NCI-H2227 (cell line): ENCODE data around the gene STXBP4.

ENCODE experiments used
- DNase-seq: peaks from one replicate; lab custom pipeline; 2025; ENCODE audit not compliant: unreplicated experiment; lab: John Stamatoyannopoulos, UW

Gene STXBP4

DNA sequence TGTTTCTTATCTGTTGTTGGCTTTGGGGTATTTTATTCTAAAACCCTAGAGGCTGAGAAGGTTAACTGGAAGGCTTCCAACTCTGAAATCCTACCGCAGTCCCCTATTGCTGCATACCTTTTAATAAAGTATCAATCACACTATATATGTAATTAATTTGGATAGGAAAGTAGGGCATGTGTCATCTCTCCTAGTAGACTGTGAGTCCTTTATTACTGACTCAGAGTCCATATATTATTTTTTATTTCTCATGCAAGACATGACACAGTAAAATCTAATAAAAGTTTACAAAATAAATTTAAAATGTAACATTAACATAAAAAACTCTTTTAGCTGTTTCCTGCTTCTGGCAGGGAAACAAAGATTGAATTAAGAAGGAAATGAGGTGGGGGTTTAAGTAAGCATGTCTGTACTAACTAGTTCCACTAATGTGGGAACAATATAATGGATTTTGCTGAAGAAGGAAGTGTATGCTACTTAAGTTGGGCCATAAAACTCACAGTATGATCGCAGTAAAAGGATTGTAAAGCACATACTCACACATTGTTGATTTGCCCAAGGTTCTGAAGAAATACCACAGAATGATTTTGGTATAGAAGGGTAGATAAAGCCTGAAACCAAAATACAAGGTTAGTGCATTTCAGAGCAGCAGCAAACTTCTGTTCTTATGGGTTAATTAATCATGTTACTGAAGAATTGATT is 198.6 kb downstream of the STXBP4 start:
- no peak for DNase-seq

GRCh38 chr17:55168958-55169687 is 200.6 kb downstream of the STXBP4 start:
- DNase-seq: no peak

GRCh38 chr17:55171634-55172328 is 203.2 kb downstream of the STXBP4 start:
- no peak for DNase-seq

DNA sequence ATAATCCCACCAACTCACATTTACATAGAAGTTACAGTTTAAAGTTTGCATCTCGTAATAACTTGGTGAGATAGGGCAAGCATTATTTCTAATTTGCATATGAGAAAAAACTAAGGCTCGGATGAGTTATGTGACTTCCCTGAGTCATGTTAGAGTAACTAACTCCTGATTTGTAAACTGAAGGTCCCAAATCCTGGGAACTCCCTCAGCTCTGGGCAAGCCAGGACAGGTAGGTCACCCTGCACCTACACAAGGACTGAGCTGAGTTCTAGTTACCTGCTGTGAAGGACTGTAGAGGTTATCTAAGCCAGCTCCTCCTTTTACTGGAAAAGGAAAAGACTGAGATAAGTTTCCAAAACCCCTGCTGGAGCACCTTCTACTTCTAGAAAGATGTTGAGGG is 204.0 kb downstream of the STXBP4 start:
- DNase-seq: no peak

- DNase-seq: no peak
These were observed 205.6 kb downstream of the STXBP4 start for GRCh38 chr17:55174133-55174532.

DNA sequence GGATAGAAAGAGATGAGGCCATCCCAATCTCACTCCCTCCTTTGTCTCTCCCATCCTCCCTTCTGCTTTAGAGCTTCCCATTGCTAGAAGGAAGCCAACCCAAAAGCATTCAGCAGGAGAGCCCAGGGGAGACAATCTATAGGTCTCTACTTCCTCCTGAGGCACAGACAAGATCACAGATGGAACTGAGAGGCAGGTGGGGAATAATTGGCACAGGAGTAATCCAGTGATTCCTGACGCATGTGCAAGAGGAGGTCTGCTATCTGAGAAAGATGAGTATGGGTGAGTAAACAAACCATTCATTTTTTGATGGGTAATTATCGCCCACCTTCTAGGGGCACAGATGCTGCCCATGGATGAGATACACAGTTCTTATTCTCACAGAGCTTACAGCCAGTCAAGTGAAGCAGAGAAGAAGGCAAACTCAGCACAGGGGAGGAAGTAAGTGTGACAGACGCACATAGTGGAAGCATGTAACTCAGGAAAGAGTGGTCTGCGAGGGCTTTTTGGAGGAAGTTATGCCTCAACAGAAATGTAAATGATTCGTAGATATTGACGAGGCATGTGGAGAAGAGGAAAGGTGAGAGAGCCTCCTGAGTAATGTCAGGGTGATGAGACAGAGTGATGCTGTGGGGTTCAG is 207.3 kb downstream of the STXBP4 start:
- DNase-seq: peak; percentile 5

GRCh38 chr17:55177159-55177854 is 208.7 kb downstream of the STXBP4 start:
- no peak for DNase-seq

GRCh38 chr17:55177855-55178217 is 209.3 kb downstream of the STXBP4 start:
- no peak for DNase-seq

- DNase-seq: no peak
These were observed 218.6 kb downstream of the STXBP4 start for GRCh38 chr17:55186937-55187770.

DNA sequence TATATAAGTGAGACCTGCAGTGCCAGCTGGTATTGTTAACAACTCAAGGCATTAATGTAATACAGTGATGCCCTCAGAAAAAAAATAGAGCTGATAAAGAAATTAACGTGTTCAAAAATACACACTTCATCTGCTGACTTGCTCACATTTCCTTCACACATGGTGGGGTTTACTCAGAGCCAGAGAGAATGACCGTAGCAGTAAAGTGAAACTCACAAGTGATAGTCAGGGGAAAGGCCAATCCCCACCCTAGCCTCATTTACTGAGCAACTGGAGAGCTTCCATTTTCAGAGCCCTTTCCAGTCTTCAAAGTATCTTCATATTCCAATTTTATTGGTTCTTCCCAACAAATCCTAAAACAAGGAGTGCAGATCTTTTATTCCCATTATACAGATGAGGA is 222.2 kb downstream of the STXBP4 start:
- DNase-seq: no peak

DNA sequence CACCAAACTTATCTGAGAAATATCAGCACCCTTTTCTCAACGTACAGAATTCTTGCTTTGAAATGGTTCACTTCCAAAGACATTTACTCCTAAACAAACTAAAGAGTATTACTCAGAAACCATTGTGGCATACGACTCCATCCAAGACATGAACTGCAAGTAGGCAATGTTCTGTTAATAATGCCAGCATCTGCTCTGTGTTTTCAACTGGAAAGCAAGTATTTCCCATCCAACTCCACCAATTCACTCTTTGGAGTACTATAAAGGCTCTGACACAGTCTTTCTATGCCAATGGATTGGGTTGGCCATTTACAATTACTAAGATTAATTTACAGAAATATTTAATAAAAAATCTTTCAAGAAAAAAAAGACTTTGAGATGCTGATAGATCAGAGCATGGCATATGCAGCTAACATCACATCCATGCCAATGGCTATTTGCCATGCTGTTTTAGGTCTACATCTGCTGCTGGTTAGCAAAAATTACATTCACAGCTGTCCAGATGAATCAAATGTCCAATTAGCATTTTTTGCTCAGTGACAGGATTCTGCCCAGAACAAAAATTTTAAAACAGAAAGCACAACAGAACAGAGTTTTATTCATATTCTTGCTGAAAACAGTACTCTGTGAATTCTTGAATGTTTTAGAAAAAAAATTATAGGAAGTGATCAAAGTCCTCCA is 230.3 kb downstream of the STXBP4 start:
- no peak for DNase-seq

DNA sequence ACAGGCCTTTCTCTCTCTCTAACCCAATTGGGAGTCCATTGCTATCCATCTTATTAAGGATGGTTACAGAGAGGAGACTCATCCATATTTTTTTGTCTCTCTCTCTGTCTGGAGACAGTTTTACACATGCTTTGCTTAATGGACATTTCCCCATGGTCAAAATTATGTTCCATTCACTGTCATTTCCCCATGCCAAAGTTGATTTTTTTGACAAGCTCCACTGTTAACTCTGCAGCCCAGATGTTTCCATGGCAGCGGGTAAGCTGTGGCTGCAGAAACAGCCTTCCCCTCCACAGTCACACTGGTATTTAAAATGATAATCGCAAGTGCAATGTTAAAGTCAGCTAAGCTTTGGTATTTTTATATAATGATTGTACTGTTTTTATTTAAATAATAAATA is 232.3 kb downstream of the STXBP4 start:
- DNase-seq: no peak

GRCh38 chr17:55201308-55201932 is 232.9 kb downstream of the STXBP4 start:
- no peak for DNase-seq

DNA sequence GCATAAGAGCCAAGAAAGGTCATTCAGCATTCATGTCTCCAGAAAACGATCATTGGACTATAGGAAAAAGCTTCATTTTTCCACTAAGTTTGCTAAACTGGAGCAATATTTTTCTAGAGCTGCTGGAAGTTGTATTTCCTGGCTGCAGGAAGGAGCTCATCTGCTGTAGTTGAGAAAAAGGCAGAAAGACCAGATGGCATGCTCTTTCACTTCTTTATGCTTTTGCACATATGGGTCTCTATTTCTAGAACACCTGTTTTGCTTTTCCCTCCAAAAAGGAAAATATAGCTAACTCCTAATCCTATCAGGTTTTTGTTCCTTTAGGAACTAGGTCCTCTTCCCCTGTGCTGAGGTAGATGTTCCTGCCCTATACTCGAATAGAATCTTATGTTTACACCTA is 234.3 kb downstream of the STXBP4 start:
- DNase-seq: no peak

- no peak for DNase-seq
These were observed 239.7 kb downstream of the STXBP4 start for GRCh38 chr17:55208078-55208812.

- no peak for DNase-seq
These were observed 241.7 kb downstream of the STXBP4 start for GRCh38 chr17:55210292-55210691.

GRCh38 chr17:55212880-55213279 is 244.3 kb downstream of the STXBP4 start:
- no peak for DNase-seq

DNA sequence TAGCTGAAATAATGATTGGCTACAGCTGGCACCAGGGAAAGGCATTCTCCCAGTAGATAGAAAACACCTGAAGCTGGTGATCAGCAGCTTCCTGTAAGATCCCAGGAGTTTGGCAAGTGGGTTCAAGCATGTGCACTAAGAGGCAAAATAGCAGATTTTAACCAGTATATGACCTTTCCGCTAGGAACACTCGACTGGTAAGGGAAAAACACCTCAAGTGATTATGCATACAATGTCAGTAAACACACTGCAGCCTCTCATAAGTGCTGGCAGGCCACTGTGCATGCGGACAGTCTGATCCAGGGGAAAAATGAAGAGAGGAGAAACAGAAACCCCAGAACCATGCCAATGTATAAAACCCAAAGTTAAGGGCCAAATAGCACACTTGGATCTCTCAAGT is 247.1 kb downstream of the STXBP4 start:
- DNase-seq: no peak

- DNase-seq: no peak
These were observed 248.3 kb downstream of the STXBP4 start for GRCh38 chr17:55216888-55217287.
